ENCODE data around the gene HNMT. TPM values are rescaled to one million over a fixed set of nuclear protein-coding genes. Genes with fewer than 3 reads are reported as not detected.

Gene HNMT
- total RNA-seq, 1 donor from 2014 or later: 1.1 TPM

DNA sequence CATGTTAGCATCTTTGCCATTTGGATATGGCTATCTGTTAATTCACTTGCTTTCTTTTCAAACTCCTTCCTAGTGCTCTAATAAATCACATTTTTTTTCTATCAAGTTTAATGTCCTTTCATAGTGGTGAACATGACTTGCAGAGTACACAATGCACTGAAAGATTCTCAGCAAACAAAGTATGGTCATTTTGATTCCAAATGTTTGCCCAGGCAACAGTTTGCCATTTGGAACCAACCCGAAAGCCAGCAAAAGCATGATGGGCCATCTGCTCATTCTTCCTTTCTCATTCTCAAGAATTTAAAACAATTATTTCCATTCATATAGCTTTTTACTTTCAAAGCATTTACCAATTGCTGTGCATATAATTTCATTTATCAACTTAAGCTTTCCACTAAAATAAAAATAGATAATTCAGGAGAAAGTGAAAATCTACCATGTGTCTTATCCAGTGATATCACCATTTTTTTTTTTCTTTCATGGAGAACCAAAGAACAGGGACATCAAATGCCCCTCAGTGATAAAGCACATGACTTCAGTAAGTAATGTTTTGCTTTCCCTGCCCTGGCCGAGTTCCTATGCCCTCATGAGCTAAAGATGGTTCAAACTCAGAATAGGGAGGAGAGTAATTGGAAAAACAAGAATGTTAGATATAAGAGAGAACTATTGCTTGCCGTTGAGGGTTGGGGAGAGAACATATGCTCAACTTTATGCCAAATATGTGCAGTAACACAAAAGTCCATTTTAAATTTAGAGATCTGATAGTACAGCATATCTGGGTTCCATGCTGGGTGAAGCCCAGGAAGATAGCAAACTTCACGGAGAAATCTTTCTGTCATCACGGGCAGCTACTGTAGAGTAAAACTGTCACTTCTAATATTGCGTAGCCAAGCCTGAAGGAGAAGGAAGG lies 62.1 kb downstream of the HNMT start:
- no peak overlapping the region for H3K4me3 ChIP-seq (ENCODE audit: low read depth, low read length)
- H3K36me3 ChIP-seq (ENCODE audit: control insufficient read depth, insufficient read depth, low read length): no peaks in the 10 kb centered on the region
- TF ChIP-seq CTCF (IDR thresholded peaks at IDR 0.05; ENCODE audit: insufficient read depth, low read length, severe bottlenecking): no peak
- H3K27me3 ChIP-seq (ENCODE audit: control insufficient read depth, insufficient read depth, low read length): no peaks in the 10 kb centered on the region
- FAIRE-seq (no peak), DNase-seq (ENCODE audit: low read depth) (no peak)

GRCh38 chr2:138028538-138028937 lies 64.3 kb downstream of the HNMT start:
- no peak overlapping the region for H3K4me3 ChIP-seq (ENCODE audit: low read depth, low read length)
- DNase-seq (ENCODE audit: low read depth) (no peak), FAIRE-seq (no peak)
- H3K36me3 ChIP-seq (ENCODE audit: control insufficient read depth, insufficient read depth, low read length): no peaks in the 10 kb centered on the region
- no peaks in the 10 kb centered on the region for H3K27me3 ChIP-seq (ENCODE audit: control insufficient read depth, insufficient read depth, low read length)
- TF ChIP-seq CTCF (IDR thresholded peaks at IDR 0.05; ENCODE audit: insufficient read depth, low read length, severe bottlenecking): no peak

- no peaks in the 10 kb centered on the region for H3K36me3 ChIP-seq (ENCODE audit: control insufficient read depth, insufficient read depth, low read length)
- DNase-seq (ENCODE audit: low read depth) (no peak), FAIRE-seq (no peak)
- TF ChIP-seq CTCF (IDR thresholded peaks at IDR 0.05; ENCODE audit: insufficient read depth, low read length, severe bottlenecking): no peak
- no peak overlapping the region for H3K4me3 ChIP-seq (ENCODE audit: low read depth, low read length)
- no peaks in the 10 kb centered on the region for H3K27me3 ChIP-seq (ENCODE audit: control insufficient read depth, insufficient read depth, low read length)
Measured at GRCh38 chr2:138029276-138029675, 65.0 kb downstream of the HNMT start.

GRCh38 chr2:138030459-138030858 lies 66.2 kb downstream of the HNMT start:
- no peak for TF ChIP-seq CTCF (IDR thresholded peaks at IDR 0.05; ENCODE audit: insufficient read depth, low read length, severe bottlenecking)
- FAIRE-seq: peak; percentile 32
- Histone ChIP-seq H3K4me3 (ENCODE audit: low read depth, low read length) (no peak overlapping the region), H3K27me3 (ENCODE audit: control insufficient read depth, insufficient read depth, low read length) (no peaks in the 10 kb centered on the region), H3K36me3 (ENCODE audit: control insufficient read depth, insufficient read depth, low read length) (no peaks in the 10 kb centered on the region)
- DNase-seq (ENCODE audit: low read depth): peak; percentile 86

GRCh38 chr2:138032334-138032733 lies 68.1 kb downstream of the HNMT start:
- DNase-seq (ENCODE audit: low read depth) (no peak), FAIRE-seq (no peak)
- H3K27me3 ChIP-seq (ENCODE audit: control insufficient read depth, insufficient read depth, low read length): no peaks in the 10 kb centered on the region
- TF ChIP-seq CTCF (IDR thresholded peaks at IDR 0.05; ENCODE audit: insufficient read depth, low read length, severe bottlenecking): no peak
- no peak overlapping the region for H3K4me3 ChIP-seq (ENCODE audit: low read depth, low read length)
- no peaks in the 10 kb centered on the region for H3K36me3 ChIP-seq (ENCODE audit: control insufficient read depth, insufficient read depth, low read length)

All from bronchial epithelial cell (primary cell).